Measurements from ENCODE around the gene CPSF3.

- no peak for TF ChIP-seq CTCF (IDR thresholded peaks at IDR 0.05; ENCODE audit: low read depth, low read length, poor library complexity, severe bottlenecking)
- no peak for TF ChIP-seq EZH2phosphoT487 (IDR thresholded peaks at IDR 0.05; ENCODE audit: borderline replicate concordance, low read length)
Observed at GRCh38 chr2:9382604-9383235, 40.7 kb upstream of the CPSF3 start.
